Activated CD4-positive, alpha-beta T cell treated with anti-CD3 and anti-CD28 coated beads, Interleukin-2, amount 10 ng/mL, durations not matched to agents 7 days and 5 days (primary cell): Measurements from ENCODE around the gene PAX8. TPM values are rescaled to one million over a fixed set of nuclear protein-coding genes. Genes with fewer than 3 reads are reported as not detected.
A peak's percentile ranks its signal among the peaks of the same experiment; 100 is the strongest.

ENCODE experiments used
- CTCF ChIA-PET: fragments of 350-600 bp; sonication (Branson Sonifier 250); formaldehyde crosslinking; loops from one replicate; lab custom pipeline; 2021; ENCODE audit warnings: antibody characterized with exemption; lab: Charles Lee
- POLR2A ChIA-PET: fragments of 350-600 bp; sonication (Branson Sonifier 250); formaldehyde crosslinking; loops from one replicate; lab custom pipeline; 2021; ENCODE audit warnings: antibody characterized with exemption; lab: Charles Lee
- DNase-seq: peaks from one replicate; pipeline ENCODE4 v3.0.0-alpha.2; 2020
- H3K27ac Mint-ChIP-seq: one replicate; pipeline ENCODE4 v1.8.0; 2021; ENCODE audit warnings: mild to moderate bottlenecking, moderate library complexity, mixed read lengths
- H3K27me3 Mint-ChIP-seq: one replicate; pipeline ENCODE4 v1.8.0; 2021; ENCODE audit warnings: mixed read lengths
- H3K36me3 Mint-ChIP-seq: one replicate; pipeline ENCODE4 v1.8.0; 2021; ENCODE audit warnings: low read depth, mixed read lengths
- H3K4me1 Mint-ChIP-seq: one replicate; pipeline ENCODE4 v1.8.0; 2021; ENCODE audit warnings: mixed read lengths
- H3K4me3 Mint-ChIP-seq: one replicate; pipeline ENCODE4 v1.8.0; 2021; ENCODE audit warnings: mild to moderate bottlenecking, moderate library complexity, mixed read lengths
- H3K9me3 Mint-ChIP-seq: one replicate; pipeline ENCODE4 v1.8.0; 2021; ENCODE audit warnings: mixed read lengths
- total RNA-seq, 2 experiments: library from RNA; stranded (reverse); gene quantifications; one replicate each; pipeline ENCODE4 v1.2.3, GENCODE V29; 2021

The PAX8 gene
- total RNA-seq, 2 experiments from 2014 or later, result 0.69 to 0.74 TPM

DNA sequence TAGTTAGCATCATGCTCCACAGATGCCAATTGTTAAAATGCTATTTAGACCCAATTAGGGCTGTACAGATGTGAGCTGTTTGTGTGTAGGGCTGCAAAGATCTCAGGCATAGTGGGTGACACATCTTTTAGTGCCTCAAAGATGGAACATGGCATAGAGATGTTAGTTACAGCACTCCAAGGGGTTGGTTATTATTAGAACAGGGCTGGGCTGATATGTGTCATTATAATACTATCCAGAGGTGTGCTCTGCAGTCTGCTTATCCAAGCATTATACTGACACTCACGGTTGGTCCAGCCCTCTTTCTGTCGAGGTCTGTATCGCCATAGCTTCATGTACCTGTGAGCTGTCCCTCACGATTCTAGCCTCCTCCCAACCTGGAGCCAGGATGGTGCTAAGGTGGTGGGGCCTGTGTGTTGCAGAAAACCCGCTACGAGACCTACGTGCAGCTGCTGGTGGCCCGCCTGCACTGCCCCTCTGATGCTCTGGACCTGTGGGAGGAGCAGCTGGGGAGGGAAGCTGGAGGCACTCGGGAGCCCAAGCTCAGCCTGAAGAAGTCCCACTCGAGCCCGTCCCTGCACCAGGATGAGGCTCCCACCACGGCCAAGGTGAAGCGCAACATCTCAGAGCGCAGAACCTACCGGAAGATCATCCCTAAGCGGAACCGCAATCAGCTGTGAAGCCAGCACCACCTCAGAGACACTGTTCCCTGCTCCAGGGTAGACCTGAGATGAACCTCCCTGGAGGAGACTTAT lies 77.8 kb downstream of the PAX8 start:
- DNase-seq, result no peak
- no peaks in the 10 kb centered on the region for H3K9me3 Mint-ChIP-seq
- H3K4me1 Mint-ChIP-seq, result peaks cover 29% of the 10 kb centered on the region
- ChIA-PET CTCF (interaction anchor here (0.7 to 7.1 kb wide), 5 partner anchors 20 to 189 kb away, joined by 3 to 51 read pairs (median 4); no protein-coding TSS in a partner anchor), POLR2A (no interaction called here)
- no peak overlapping the region for H3K4me3 Mint-ChIP-seq
- peaks cover 61% of the 10 kb centered on the region for H3K36me3 Mint-ChIP-seq
- H3K27me3 Mint-ChIP-seq, result no peaks in the 10 kb centered on the region
- H3K27ac Mint-ChIP-seq, result no peak overlapping the region

DNA sequence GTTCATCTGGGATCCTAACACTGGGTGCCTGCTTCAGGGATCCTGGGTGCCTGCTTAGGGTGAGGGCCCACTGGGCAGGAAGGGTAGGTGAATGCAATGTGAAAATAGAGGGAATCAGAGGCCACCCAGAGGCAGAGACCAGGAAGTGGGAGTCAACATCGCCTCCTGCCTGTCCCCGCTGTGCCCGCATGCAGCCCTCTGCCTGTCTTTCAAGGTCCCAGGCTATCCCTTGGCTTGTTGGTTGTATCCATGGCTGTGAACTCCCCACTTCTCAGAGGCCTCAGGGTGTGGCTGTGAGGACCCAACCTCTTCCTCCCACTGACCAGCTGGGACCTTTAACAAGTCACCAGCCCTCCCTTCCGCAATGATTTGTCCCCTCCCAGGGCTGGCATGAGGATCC lies 78.5 kb downstream of the PAX8 start:
- POLR2A ChIA-PET, result no interaction called here
- Mint-ChIP-seq H3K9me3 (no peaks in the 10 kb centered on the region), H3K4me1 (peaks cover 29% of the 10 kb centered on the region), H3K27me3 (no peaks in the 10 kb centered on the region), H3K36me3 (peaks cover 68% of the 10 kb centered on the region), H3K4me3 (no peak overlapping the region), H3K27ac (peak overlapping the region; percentile 9)
- no peak for DNase-seq
- CTCF ChIA-PET, result interaction anchor here (1.1 to 7.1 kb wide), 5 partner anchors 20 to 190 kb away, joined by 3 to 51 read pairs (median 6); no protein-coding TSS in a partner anchor

DNA sequence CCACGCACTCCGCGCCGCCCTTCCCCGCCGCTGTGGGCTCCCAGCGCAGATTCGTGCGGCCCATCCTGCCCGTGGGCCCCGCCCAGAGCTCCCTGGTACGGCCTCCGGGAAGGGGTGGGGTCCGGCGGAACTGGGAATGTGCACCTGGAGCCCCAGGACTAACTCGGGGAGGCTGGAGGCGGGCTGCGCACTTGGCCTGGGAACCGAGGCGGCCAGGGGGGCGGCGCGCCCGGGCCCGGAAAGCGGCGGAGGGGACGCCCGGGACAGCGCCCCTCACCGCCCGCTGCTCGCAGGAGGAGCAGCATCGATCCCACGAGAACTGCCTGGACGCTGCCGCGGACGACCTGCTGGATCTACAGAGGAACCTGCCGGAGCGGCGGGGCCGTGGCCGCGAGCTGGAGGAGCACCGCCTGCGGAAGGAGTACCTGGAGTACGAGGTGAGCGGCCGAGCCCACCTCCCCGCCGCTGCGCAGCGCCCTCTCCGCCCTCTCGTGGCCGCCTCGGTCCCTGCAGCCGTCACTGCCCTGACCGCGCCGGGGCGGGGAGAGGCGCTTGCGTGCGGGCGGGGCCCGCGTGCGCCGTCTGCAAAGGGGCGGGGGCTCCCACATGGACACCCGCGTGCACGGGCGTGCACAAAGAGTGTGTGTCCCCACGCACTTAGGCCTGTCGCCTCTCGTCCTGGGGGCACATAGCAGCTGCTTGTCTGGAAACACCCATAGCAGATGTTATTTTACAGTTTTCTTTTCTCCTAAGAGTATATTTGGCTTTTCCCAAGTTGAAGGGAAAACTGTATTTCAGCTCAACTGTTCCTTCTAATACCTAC lies 79.7 kb downstream of the PAX8 start:
- peaks cover 77% of the 10 kb centered on the region for H3K36me3 Mint-ChIP-seq
- no peak overlapping the region for H3K4me3 Mint-ChIP-seq
- ChIA-PET CTCF (interaction anchor here (0.6 to 2.8 kb wide), 23 partner anchors 8 to 1215 kb away, joined by 3 to 23 read pairs (median 4); partner anchors contain the start of gene PSD4), POLR2A (no interaction called here)
- no peak overlapping the region for H3K27ac Mint-ChIP-seq
- H3K4me1 Mint-ChIP-seq, result peaks cover 27% of the 10 kb centered on the region
- peak; percentile 75 for DNase-seq
- no peaks in the 10 kb centered on the region for H3K27me3 Mint-ChIP-seq
- H3K9me3 Mint-ChIP-seq, result no peaks in the 10 kb centered on the region

DNA sequence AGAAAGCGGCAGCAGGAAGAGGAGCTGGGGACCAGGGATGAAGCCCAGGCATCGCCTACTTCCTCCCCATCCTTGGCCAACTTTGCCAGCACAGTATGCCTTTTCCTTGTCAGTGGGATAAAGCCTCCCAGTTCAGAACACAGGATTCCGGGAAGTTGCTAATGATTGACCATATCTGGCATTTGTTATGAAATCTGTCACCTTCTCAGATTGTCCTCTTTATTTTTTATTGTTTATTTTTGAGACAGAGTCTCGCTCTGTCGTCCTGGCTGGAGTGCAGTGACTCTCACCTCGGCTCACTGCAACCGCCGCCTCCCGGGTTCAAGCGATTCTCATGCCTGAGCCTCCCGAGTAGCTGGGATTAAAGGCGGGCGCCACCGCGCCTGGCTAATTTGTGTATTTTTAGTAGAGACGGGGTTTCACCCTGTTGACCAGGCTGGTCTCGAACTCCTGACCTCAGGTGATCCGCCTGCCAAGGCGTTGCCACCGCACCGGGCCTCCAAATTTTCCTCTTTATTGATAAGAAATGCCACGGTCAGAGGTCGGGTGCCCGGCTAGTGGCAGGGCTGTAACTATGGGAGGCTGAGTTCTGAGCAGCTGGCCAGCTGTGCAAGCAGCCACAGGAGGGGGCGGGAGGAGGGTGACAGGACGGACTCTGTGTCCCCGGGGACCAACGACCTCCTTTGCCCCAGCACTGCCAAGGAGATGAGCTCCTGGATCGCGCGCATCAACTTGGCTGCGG lies 80.5 kb downstream of the PAX8 start:
- Mint-ChIP-seq H3K36me3 (peaks cover 81% of the 10 kb centered on the region), H3K4me1 (peaks cover 26% of the 10 kb centered on the region), H3K27me3 (no peaks in the 10 kb centered on the region), H3K27ac (no peak overlapping the region), H3K9me3 (no peaks in the 10 kb centered on the region), H3K4me3 (no peak overlapping the region)
- POLR2A ChIA-PET, result no interaction called here
- DNase-seq, result no peak
- CTCF ChIA-PET, result interaction anchor here (0.6 to 2.8 kb wide), 22 partner anchors 8 to 1214 kb away, joined by 3 to 23 read pairs (median 4); partner anchors contain the start of gene PSD4

DNA sequence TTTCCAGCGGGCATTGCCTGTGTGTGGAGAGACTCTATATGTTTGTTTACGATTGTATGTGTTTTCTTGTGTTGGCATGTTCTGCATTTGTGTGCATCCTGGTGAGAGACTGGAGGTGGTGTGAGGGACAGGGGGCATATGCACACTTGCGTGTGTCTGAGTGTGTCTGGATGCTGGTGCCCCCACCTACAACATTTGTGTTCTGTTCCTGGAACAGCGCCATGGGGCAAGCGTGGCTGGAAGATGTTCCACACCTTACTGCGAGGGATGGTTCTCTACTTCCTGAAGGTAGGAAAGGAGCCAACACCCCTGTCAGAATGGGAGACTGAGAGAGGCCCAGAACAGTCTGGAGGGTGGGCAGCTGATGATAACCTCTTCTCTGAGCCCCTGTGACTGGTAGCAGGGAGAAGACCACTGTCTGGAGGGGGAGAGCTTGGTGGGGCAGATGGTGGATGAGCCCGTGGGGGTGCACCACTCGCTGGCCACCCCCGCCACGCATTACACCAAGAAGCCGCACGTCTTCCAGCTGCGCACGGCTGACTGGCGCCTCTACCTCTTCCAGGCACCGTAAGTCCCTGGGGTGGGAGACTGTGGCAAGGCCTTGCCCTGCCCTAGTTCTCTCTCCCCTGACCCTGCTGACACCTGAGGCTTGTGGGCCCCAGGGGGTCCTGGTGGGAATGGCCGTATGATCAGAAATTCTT lies 81.2 kb downstream of the PAX8 start:
- Mint-ChIP-seq H3K4me3 (no peak overlapping the region), H3K27ac (no peak overlapping the region), H3K4me1 (peaks cover 22% of the 10 kb centered on the region), H3K27me3 (no peaks in the 10 kb centered on the region), H3K36me3 (peaks cover 81% of the 10 kb centered on the region), H3K9me3 (no peaks in the 10 kb centered on the region)
- DNase-seq, result no peak
- CTCF ChIA-PET, result interaction anchor here (1.0 to 2.8 kb wide), 10 partner anchors 9 to 117 kb away, joined by 3 to 23 read pairs (median 4); partner anchors contain the start of gene PSD4
- POLR2A ChIA-PET, result no interaction called here

DNA sequence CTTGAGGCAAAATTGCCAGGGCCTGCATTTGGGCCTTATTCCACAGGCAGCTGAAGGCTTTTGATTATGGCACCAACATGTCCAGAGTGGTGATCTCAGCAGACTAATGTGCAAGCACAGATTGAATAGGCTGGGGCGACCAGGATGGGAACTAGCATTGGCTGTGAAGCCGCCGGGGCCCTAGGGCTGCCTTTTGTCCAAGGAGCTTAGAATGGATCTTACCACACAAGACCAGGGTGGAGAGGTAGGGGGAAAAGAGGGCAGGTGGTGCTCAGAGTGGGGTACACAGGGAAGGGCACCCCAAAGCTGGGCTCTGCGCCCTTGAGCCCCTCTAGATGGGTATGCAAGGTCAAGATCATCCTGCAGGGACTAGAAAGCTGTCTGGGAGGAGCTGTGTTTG lies 81.9 kb downstream of the PAX8 start:
- ChIA-PET POLR2A (no interaction called here), CTCF (interaction anchor here (0.7 to 1.7 kb wide), 7 partner anchors 9 to 61 kb away, joined by 3 to 4 read pairs (median 3); no protein-coding TSS in a partner anchor)
- H3K27me3 Mint-ChIP-seq, result no peaks in the 10 kb centered on the region
- peaks cover 82% of the 10 kb centered on the region for H3K36me3 Mint-ChIP-seq
- H3K4me3 Mint-ChIP-seq, result no peak overlapping the region
- H3K9me3 Mint-ChIP-seq, result no peaks in the 10 kb centered on the region
- H3K27ac Mint-ChIP-seq, result no peak overlapping the region
- H3K4me1 Mint-ChIP-seq, result peaks cover 22% of the 10 kb centered on the region
- DNase-seq, result no peak

DNA sequence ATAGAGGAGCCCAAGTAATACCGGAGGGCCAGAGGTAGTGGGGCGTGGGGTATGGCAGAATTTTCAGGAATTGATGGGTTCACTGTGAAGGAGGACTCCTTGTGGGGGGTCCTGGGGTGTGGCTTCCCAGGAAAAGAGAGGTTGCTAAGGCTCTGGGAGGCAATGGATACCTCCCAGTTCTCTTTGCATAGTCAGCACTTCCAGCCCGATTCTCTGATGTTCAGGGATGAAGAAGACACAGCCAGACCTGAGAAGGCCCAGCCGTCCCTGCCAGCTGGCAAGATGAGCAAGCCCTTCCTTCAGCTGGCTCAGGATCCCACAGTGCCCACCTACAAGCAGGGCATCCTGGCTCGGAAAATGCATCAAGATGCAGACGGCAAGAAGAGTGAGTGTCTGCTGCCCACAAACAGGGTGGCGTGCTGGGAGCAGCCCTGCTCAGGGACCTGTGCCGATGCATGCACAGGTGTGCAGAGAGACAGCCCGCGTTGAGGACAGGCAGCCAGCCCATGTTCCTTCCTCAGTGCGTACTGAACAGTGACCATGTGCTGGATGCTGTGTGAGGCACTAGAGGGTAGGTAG lies 82.7 kb downstream of the PAX8 start:
- no peaks in the 10 kb centered on the region for H3K27me3 Mint-ChIP-seq
- no peaks in the 10 kb centered on the region for H3K9me3 Mint-ChIP-seq
- ChIA-PET CTCF (interaction anchor here (1.0 to 1.1 kb wide), 4 partner anchors 12 to 58 kb away, joined by 3 read pairs; no protein-coding TSS in a partner anchor), POLR2A (no interaction called here)
- no peak for DNase-seq
- H3K36me3 Mint-ChIP-seq, result peaks cover 83% of the 10 kb centered on the region
- peak overlapping the region; percentile 69 for H3K27ac Mint-ChIP-seq
- peaks cover 24% of the 10 kb centered on the region for H3K4me1 Mint-ChIP-seq
- H3K4me3 Mint-ChIP-seq, result no peak overlapping the region

DNA sequence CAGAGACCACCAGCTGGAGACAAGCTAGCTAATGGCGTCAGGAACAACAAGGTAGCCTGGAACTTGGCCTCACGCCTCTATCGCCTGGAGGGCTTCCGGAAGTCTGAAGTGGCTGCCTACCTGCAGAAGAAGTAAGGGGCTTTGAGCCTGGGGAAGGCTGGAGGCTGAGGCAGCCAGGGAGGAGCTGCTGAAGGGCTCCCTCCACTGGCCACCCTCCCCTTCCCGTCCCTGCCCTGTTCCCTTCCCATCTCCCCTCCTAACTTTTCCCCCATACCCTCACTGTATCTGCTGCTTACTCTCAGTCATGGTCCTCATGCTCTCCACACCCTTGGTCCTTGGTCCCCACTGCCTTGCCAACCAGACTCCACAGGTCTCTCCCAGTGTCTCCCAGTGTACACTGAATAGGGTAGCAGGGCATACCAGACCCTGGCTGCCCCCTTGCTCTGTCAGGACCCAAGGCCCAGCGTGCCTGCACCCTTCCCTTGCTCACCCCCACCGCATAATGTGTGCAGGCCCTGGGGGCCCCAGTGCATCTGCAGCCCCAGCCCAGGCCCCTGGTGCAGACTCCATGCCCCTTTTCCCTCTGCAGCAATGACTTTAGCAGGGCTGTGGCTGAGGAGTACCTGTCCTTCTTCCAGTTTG lies 86.1 kb downstream of the PAX8 start:
- POLR2A ChIA-PET, result no interaction called here

DNA sequence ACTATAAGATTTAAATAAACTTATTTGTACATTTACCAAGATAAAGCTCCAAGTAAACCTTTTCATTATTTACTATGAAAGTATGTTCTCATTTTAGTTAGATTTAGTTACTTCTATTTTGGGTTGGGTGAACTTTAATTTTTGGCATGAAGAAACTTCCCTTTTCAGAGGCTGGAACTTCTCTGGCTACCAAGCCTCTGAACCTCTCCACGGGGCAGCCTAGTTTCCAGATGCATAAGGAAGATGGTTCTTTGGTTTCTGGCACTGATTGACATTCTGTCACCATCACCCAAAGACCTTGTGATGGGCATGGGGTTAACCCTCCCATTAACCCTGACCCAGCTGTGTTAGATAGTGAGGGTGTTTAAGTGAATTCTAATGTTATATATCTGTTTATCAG lies 87.8 kb downstream of the PAX8 start:
- Mint-ChIP-seq H3K4me3 (no peak overlapping the region), H3K27ac (no peak overlapping the region), H3K27me3 (no peaks in the 10 kb centered on the region), H3K9me3 (no peaks in the 10 kb centered on the region), H3K4me1 (peaks cover 35% of the 10 kb centered on the region), H3K36me3 (peaks cover 77% of the 10 kb centered on the region)
- DNase-seq, result no peak
- ChIA-PET POLR2A (no interaction called here), CTCF (interaction anchor here (1.2 to 2.3 kb wide), 4 partner anchors 8 to 111 kb away, joined by 4 to 8 read pairs (median 5); no protein-coding TSS in a partner anchor)

More for the DNA sequence above, 86.1 kb downstream of the PAX8 start:
- no peaks in the 10 kb centered on the region for H3K27me3 Mint-ChIP-seq
- CTCF ChIA-PET, result interaction anchor here (0.6 to 2.3 kb wide), 6 partner anchors 11 to 585 kb away, joined by 4 to 7 read pairs (median 6); no protein-coding TSS in a partner anchor
- DNase-seq, result no peak
- peaks cover 80% of the 10 kb centered on the region for H3K36me3 Mint-ChIP-seq
- no peak overlapping the region for H3K4me3 Mint-ChIP-seq
- no peak overlapping the region for H3K27ac Mint-ChIP-seq
- peaks cover 32% of the 10 kb centered on the region for H3K4me1 Mint-ChIP-seq
- no peaks in the 10 kb centered on the region for H3K9me3 Mint-ChIP-seq

DNA sequence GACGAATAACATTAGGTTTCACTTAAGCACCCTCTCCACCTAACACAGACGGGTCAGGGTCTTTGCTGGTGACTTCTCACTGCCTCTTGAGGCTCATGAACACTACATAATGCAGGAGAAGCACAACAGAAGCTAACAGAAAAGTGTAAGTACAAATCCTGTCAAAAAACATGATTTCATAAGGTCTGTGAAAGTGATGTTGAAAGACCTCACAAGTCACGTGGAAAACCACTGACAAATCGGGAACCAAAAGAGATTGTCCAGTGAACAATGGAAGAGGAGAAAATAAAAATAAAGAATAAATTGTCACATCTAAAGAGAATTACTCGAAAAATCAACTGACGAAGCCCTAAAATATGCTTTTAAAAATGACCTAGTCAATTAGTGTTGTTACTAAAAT lies 91.0 kb downstream of the PAX8 start:
- no peak overlapping the region for H3K27ac Mint-ChIP-seq
- no peak for DNase-seq
- CTCF ChIA-PET, result no interaction called here
- peaks cover 66% of the 10 kb centered on the region for H3K36me3 Mint-ChIP-seq
- POLR2A ChIA-PET, result no interaction called here
- H3K4me3 Mint-ChIP-seq, result no peak overlapping the region
- no peaks in the 10 kb centered on the region for H3K9me3 Mint-ChIP-seq
- no peaks in the 10 kb centered on the region for H3K27me3 Mint-ChIP-seq
- H3K4me1 Mint-ChIP-seq, result peaks cover 53% of the 10 kb centered on the region

DNA sequence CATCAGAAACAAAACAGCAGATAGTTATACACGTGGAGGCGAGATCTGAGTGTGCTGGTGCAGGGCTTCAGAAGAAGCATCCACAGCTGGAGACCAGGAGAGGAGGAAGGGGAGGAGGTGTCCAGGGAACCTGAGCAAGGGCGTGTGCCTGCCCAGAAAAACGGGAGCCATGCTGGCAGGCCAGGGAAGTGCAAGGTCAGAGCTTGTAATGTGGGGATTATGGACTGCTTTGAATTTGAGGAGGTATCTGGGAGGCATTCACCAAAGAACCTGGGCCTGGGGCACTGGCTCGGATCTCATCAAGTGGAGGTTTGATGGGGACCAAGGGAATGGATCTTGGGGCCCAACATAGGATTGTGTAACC lies 92.3 kb downstream of the PAX8 start:
- CTCF ChIA-PET, result interaction anchor here (1.0 kb wide), 1 partner anchor 18 kb away, joined by 3 read pairs; no protein-coding TSS in a partner anchor
- peaks cover 65% of the 10 kb centered on the region for H3K4me1 Mint-ChIP-seq
- POLR2A ChIA-PET, result no interaction called here

More for the DNA sequence above, 92.3 kb downstream of the PAX8 start:
- Mint-ChIP-seq H3K4me3 (no peak overlapping the region), H3K27ac (no peak overlapping the region), H3K27me3 (no peaks in the 10 kb centered on the region), H3K9me3 (no peaks in the 10 kb centered on the region), H3K36me3 (peaks cover 69% of the 10 kb centered on the region)
- DNase-seq, result no peak
